Sigmoid colon (tissue), 7 donors: ENCODE data around the gene THUMPD1. TPM values are rescaled to one million over a fixed set of nuclear protein-coding genes. Genes with fewer than 3 reads are reported as not detected.

Source experiments
- DNase-seq: peaks from one replicate; pipeline ENCODE4 v3.0.0-alpha.2; 2019
- H3K27ac ChIP-seq, 4 donors: fragments of 200-600 bp; sonication (generic); one replicate each; pipeline ENCODE4 v1.5.1; 2016 to 2019; ENCODE audit warnings: mild to moderate bottlenecking in 1 of 4
- H3K27me3 ChIP-seq, 3 donors: fragments of 200-600 bp; sonication (generic); one replicate each; pipeline ENCODE4 v1.5.1; 2019; ENCODE audit warnings: mild to moderate bottlenecking in 1 of 3
- H3K36me3 ChIP-seq, 4 donors: fragments of 200-600 bp; sonication (generic); one replicate each; pipeline ENCODE4 v1.5.1; 2016 to 2019
- H3K4me1 ChIP-seq, 4 donors: fragments of 200-600 bp; sonication (generic); one replicate each; pipeline ENCODE4 v1.5.1; 2017 to 2019
- H3K4me3 ChIP-seq, 4 donors: fragments of 200-600 bp; sonication (generic); one replicate each; pipeline ENCODE4 v1.5.1; 2017 to 2019; ENCODE audit warnings: mild to moderate bottlenecking in 2 of 4, moderate library complexity in 1 of 4
- H3K9me3 ChIP-seq, 4 donors: fragments of 200-600 bp in 3 of 4; sonication (generic) in 3 of 4; one replicate each; pipeline versions ENCODE4 v1.5.1 to v1.6.1; 2013 to 2019
- EP300 ChIP-seq, 4 donors: sonication (generic); formaldehyde crosslinking; IDR thresholded peaks; one replicate each; pipeline ENCODE4 v1.6.1; 2017; ENCODE audit warnings: antibody characterized with exemption in 4 of 4
- POLR2A ChIP-seq, 2 donors: fragments of 450-650 bp; IDR thresholded peaks; one replicate each; pipeline ENCODE4 v1.6.1; 2016; ENCODE audit warnings: antibody characterized with exemption in 2 of 2, mild to moderate bottlenecking in 2 of 2, moderate library complexity in 2 of 2
- POLR2AphosphoS5 ChIP-seq, 4 donors: sonication (generic); formaldehyde crosslinking; IDR thresholded peaks; one replicate each; pipeline ENCODE4 v1.6.1; 2017; ENCODE audit warnings: antibody characterized with exemption in 4 of 4
- WGBS, 2 donors: extraction: QIAGEN DNeasy Blood & Tissue Kit; methylation state at CpG; one replicate each; pipeline ENCODE4 v1.1.7; 2013; 5-methylcytosine and 5-hydroxymethylcytosine counted together
- intact Hi-C: fragments of 100-400 bp; cut with DNase I; formaldehyde crosslinking; loops from one replicate; pipeline ENCODE4 v1.15.1; 2023
- polyA plus RNA-seq, 3 donors: library from polyadenylated mRNA; stranded (reverse); fragments of 200-250 nt; gene quantifications; one replicate each; pipeline ENCODE4 v1.2.3, GENCODE V29; 2013
- total RNA-seq, 4 donors: library from RNA; depleted of rRNA; stranded (reverse); fragments of >200 nt; gene quantifications; one replicate each; pipeline ENCODE4 v1.1.0, GENCODE V29; 2016
- TF ChIP-seq, protein P1 (sequence below), 4 experiments: fragments of 450-650 bp in 3 of 4; fragments of 200-600 bp in 1 of 4; IDR thresholded peaks; one replicate each; pipeline ENCODE4 v1.5.1; 2016 to 2019; ENCODE audit warnings: antibody characterized with exemption in 4 of 4, mild to moderate bottlenecking in 3 of 4, moderate library complexity in 2 of 4
- donor health status: healthy with polysubstance abuse.
- donor health status: Bipolar disorder and iron deficiency.
- donor health status: healthy.

Gene THUMPD1
- total and polyA plus RNA-seq, 7 donors, result 12.0 to 115 (median 59.3) TPM

DNA sequence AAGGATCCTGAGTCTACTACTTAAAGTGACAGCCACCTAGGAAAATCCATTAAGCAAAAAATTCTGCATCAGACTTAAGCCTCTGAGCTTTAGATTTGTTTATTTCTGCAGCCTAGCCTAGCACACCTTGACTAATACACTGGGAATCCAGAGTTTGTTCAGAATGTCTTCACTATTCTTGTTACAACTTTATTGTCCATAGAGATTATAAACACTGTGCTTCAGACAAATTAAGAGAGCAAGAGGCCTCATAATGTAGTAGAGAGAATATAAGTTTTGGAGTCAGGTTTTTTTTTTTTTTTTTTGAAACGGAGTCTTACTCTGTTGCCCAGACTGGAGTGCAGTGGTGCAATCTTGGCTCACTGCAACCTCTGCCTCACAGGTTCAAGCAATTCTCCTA, 8.9 kb upstream of the THUMPD1 start:
- no peaks in the 10 kb centered on the region for H3K27me3 ChIP-seq
- DNase-seq, result no peak
- intact Hi-C loops, result no loop called here
- WGBS, 2 donors, result 86 to 100% methylated on average over 1 of the region's 1 CpG
- H3K4me3 ChIP-seq, result no peak overlapping the region
- H3K9me3 ChIP-seq, result peaks cover 0 to 4% (median 0%) of the 10 kb centered on the region in 4 donors
- H3K4me1 ChIP-seq, result no peaks in the 10 kb centered on the region
- no peaks in the 10 kb centered on the region for H3K36me3 ChIP-seq
- no peak overlapping the region for H3K27ac ChIP-seq
- TF ChIP-seq POLR2AphosphoS5 (IDR thresholded peaks at IDR 0.05), result no peak
- TF ChIP-seq, protein P1, sequence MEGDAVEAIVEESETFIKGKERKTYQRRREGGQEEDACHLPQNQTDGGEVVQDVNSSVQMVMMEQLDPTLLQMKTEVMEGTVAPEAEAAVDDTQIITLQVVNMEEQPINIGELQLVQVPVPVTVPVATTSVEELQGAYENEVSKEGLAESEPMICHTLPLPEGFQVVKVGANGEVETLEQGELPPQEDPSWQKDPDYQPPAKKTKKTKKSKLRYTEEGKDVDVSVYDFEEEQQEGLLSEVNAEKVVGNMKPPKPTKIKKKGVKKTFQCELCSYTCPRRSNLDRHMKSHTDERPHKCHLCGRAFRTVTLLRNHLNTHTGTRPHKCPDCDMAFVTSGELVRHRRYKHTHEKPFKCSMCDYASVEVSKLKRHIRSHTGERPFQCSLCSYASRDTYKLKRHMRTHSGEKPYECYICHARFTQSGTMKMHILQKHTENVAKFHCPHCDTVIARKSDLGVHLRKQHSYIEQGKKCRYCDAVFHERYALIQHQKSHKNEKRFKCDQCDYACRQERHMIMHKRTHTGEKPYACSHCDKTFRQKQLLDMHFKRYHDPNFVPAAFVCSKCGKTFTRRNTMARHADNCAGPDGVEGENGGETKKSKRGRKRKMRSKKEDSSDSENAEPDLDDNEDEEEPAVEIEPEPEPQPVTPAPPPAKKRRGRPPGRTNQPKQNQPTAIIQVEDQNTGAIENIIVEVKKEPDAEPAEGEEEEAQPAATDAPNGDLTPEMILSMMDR (IDR thresholded peaks at IDR 0.05), result no peak
- no peak for TF ChIP-seq POLR2A (IDR thresholded peaks at IDR 0.05)
- no peak for TF ChIP-seq EP300 (IDR thresholded peaks at IDR 0.05)

DNA sequence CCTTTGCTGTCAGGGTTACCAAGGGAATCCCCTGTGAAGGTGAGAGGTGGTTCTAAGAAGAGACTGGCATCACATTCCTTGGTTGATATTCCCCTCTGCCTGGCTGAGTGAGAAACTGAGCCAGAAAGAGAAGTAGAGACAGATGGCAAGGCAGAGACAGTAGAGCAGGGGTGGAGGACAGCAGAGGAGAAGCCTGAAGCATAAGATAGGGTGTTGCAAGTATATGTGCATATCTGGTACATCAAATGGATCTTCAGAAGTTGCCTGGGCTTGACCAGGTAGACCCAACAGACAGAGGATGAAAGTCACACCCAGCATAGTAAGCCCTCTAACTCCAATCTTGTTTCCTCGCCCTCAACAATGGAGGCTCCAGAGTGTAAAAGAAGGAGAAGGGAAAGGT, 7.9 kb upstream of the THUMPD1 start:
- 93 to 97% methylated on average over 1 of the region's 1 CpG for WGBS, 2 donors
- no peak for TF ChIP-seq POLR2A (IDR thresholded peaks at IDR 0.05)
- TF ChIP-seq EP300 (IDR thresholded peaks at IDR 0.05), result no peak
- TF ChIP-seq, protein P1 (IDR thresholded peaks at IDR 0.05), result no peak
- TF ChIP-seq POLR2AphosphoS5 (IDR thresholded peaks at IDR 0.05), result no peak
- intact Hi-C loops, result no loop called here
- Histone ChIP-seq H3K27me3 (no peaks in the 10 kb centered on the region), H3K4me3 (no peak overlapping the region), H3K4me1 (no peaks in the 10 kb centered on the region), H3K36me3 (no peaks in the 10 kb centered on the region), H3K27ac (no peak overlapping the region), H3K9me3 (peaks cover 0 to 4% (median 0%) of the 10 kb centered on the region in 4 donors)
- no peak for DNase-seq

DNA sequence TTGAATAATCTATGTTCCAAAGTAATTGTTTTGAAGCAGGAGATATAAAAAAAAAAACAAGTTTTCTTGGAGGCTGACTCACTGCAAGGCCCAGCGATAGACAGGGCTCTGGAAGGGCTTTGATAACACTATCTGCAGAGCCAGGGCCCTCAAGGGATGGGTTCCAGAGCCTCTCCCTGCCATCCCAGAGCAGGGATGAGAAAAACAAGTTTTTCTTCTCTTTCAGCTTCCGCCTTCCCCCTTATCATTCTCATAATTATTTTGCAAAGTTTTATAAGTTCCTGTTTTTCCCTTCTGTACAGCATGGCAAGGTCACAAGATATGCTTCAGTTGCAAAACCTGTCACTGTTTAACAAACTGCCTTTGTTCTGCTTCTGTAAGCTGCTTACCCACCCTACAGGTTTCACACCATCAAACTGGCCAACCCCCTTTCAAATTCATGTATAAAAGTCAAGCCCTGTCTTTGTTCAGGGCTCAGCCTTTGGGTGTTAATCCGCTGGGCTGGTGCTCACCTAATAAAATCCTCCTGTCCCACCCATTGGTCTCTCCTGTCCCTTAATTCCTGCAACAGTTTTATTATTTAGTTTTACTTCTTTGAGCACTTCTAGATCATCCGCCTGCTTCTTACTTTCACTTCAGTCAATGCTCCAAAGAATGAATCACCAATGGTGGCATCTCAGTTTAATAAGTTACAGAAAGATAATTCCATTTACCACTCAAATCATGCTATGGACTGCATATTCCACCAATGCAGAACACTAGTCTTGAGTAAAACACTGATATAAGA, 5.6 kb upstream of the THUMPD1 start:
- WGBS, 2 donors, result 50 to 60% methylated on average over 4 of the region's 4 CpGs
- DNase-seq, result no peak
- Histone ChIP-seq H3K27me3 (no peaks in the 10 kb centered on the region), H3K9me3 (peaks cover 0 to 4% (median 0%) of the 10 kb centered on the region in 4 donors), H3K4me3 (no peak overlapping the region), H3K36me3 (no peaks in the 10 kb centered on the region), H3K27ac (no peak overlapping the region), H3K4me1 (no peaks in the 10 kb centered on the region)
- no peak for TF ChIP-seq POLR2AphosphoS5 (IDR thresholded peaks at IDR 0.05)
- TF ChIP-seq EP300 (IDR thresholded peaks at IDR 0.05), result no peak
- TF ChIP-seq POLR2A (IDR thresholded peaks at IDR 0.05), result no peak
- TF ChIP-seq, protein P1 (IDR thresholded peaks at IDR 0.05), result no peak
- intact Hi-C loops, result no loop called here

DNA sequence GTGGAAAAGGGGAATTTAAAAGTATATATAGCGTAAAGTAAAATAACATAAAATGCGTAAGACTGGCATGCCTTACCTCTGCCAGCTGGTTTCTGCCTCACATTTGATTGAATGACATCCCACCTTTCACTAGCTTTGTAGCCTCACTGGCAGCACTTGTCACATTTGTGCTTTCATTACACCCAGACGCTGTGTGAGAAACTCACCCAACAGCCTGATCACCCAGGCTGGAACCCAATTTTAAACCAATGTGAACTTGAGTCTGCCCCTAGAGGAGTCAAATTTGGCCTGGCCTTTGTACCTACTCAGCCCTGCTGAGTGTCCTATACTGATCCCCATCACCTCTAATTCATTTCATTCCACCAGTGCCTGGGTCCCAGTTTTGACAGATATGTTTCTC, 4.8 kb upstream of the THUMPD1 start:
- no peaks in the 10 kb centered on the region for H3K27me3 ChIP-seq
- peaks cover 0 to 4% (median 0%) of the 10 kb centered on the region in 4 donors for H3K4me1 ChIP-seq
- 97 to 98% methylated on average over 3 of the region's 3 CpGs for WGBS, 2 donors
- intact Hi-C loops, result no loop called here
- TF ChIP-seq POLR2AphosphoS5 (IDR thresholded peaks at IDR 0.05), result no peak
- TF ChIP-seq EP300 (IDR thresholded peaks at IDR 0.05), result no peak
- TF ChIP-seq POLR2A (IDR thresholded peaks at IDR 0.05), result no peak
- TF ChIP-seq, protein P1 (IDR thresholded peaks at IDR 0.05), result no peak
- H3K9me3 ChIP-seq, result peaks cover 0 to 4% (median 0%) of the 10 kb centered on the region in 4 donors
- no peak overlapping the region for H3K27ac ChIP-seq
- no peak overlapping the region for H3K4me3 ChIP-seq
- no peaks in the 10 kb centered on the region for H3K36me3 ChIP-seq
- DNase-seq, result no peak
